NCI-H2227 (cell line): ENCODE data around the gene MICA.
"Not testable (repeated sequence)": the region's sequence is repeated elsewhere in the genome, so short reads cannot be mapped to it uniquely, and the experiment has no call there.

ENCODE experiments used
- DNase-seq: peaks from one replicate; lab custom pipeline; 2025; ENCODE audit not compliant: unreplicated experiment; lab: John Stamatoyannopoulos, UW

MICA gene

DNA sequence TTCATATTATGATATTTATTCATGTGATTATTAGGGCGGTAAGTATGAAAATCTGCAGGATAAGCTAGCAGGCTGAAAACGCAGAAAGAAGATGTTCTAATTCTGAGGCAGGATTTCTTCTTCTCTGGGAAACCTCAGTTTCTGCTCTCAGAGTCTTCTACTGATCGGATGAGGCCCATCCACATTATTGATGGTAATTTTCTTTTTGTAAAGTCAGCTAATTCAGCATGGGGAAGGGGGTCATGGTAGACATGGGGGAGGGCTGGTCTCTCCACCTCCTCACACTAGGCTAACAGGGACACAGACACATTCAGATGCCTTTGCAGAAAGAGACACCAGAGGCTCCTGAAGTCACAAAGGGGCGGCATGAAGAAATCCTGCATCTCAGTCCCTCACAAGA lies 21.7 kb upstream of the MICA start:
- no peak for DNase-seq

DNA sequence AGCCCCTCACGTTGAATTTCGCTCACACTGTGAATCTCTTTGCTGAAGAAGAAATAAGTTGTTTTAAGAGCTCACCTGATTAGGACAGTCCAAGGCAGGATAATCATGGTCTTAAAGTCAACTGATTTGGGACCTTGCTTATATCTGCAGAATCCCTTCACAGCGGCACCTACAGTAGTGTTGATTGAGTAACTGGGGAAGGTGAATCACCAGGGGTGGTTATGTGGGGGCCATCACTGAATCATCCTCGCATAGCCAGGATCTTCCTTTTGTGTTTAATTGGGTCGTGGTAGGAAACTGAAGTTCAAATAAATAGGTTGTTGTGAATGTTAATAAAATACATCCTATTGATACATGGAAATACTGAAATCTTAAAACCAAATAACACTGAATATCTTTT lies 20.2 kb upstream of the MICA start:
- DNase-seq, result no peak

DNA sequence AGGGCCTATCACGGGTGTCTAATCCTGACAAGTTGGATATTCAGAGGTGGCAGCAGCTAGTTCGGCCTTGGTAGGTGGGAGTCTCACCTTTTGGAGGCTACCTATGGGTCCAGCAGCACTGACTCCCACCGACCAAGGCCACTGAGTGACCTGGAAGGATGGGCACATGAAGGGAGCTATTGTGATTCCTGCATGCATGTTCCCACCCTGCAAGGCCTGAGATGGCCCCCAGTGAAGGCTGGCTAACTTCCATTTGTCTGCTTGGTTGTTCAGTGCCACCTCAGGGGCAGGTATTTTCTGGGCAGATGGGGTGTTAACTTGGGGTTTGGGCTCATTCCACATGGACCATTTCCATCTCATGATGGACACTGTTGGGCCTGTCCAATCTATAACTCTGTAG lies 18.4 kb upstream of the MICA start:
- no peak for DNase-seq

DNA sequence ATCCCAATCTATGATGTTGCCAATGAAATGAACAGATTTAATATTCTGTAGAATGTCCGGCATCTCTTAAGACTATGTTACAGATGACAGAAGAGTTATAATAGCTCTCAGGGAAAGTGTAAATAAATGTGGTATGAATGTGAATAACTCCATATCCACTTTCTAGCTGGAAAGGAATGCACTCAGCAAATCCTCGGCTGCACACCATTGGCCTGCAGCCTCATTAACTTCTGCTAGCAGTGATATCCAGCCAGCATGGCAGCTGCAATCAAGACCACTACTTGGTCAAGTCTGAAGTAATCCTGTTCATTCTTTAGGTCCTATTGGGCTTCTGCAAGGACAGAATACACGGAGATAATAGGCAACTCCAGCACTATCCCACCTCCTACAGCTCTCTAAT lies 17.3 kb upstream of the MICA start:
- DNase-seq, result no peak

DNA sequence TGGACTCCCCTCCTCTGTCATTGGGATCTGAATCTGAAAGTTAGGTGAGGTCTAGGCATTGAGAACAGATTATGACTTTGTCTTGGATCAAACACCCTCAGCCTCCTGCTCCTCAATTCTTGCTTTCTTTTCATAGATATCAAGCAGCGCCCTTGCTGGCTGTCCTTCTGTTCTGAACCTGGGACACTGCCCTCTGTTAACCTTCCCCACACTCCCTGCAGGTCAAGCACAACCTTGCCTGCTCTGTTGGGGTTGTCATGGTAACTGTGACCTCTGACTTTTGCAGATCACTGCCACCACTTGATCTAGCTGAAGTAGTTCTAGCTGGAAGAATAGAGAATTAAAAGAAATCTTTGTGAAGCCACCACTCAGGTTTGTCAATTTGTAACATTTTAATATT lies 16.4 kb upstream of the MICA start:
- no peak for DNase-seq

DNA sequence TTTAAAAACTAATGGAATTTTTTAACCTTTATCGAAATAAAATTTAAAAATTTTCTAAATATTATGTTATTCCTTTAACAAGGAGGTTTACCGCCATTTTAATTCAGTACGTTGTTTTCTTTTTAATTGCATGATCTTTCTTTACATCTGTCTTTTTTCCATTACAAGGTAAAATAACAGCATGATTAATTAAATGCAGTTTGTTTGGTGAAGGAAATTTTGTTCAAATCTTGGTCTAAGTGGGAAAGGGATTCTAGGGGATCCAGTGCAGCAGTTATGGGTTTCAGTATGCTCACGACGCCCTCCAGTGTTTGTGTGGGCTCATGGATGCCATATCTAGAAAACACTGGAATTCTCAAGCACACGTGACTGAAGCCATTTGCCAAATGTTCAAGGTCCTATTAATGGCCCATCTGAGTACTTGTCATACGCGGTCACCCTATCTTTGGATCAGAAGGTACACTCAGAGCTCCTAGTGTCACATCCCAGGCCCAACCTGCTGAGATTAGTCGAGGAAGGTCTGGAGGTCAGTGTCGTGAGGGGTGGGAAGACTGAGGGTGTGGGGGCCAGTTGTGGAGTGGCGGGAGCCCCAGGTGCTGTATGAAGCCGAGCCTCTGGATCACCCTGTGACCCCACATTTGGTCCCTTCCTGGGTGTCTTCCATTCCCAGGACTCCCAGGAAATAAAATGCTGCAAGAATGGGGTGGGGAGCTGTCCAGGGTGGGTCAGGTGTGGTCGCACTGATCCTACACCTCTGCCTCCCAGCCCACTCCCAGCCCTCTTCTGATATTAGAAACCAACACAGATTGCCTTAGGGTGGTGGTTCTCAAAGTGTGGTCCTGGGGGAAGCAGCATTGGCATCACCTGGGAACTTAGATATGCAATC lies 14.2 kb upstream of the MICA start:
- not testable (repeated sequence) for DNase-seq

DNA sequence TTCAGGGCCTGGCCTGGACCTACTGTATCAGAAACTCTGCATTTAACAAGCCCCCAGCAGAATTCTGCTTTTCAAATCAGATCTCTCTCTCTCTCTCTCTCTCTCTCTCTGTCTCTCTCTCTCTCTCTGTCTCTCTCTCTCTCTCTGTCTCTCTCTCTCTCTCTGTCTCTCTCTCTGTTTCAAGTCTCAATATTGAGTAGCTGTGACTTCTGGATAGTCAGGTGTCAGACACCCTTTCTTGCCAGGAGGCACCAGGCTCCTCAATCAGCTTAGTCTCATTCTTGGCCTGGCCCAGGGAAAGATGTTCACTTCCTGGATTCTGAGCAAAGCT lies 13.6 kb upstream of the MICA start:
- DNase-seq, result not testable (repeated sequence)

DNA sequence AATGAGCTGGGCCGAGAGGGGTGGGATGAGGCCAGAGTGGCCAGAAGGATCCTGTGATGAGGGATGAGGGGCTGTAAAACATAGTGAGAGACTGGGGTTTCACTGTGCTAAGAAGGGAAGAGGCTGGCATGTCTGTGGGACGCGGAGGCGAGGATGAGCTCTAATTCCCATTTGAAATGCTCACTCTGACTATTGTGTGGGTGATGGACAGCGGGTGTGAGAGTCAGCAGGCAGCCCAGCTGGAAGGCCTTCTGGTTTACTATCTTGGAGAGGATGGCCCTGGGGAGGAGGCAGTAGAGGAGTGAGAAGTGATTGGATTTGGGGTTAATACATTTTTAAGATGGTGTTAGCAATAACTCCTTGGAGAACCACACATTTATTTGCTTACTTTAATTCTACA lies 9.5 kb upstream of the MICA start:
- no peak for DNase-seq

DNA sequence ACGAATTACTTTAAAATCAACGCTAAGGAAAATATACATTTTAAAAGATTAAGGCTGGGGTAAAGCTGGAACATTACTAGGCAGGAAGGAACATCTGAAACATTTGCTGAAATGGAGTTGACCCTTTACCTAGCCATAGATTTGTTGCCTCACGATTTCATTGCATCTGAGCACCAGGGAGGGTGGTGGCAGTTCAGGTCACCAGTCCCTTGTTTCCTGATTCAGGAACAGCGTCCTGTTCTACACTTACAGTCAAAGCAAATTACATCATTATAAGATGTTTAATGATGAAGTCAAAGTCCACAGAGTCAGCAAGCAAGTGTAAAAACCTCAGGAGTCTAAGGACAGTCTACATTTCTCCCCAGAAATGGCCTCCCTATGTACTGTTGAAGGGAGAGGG lies 9.0 kb upstream of the MICA start:
- no peak for DNase-seq

DNA sequence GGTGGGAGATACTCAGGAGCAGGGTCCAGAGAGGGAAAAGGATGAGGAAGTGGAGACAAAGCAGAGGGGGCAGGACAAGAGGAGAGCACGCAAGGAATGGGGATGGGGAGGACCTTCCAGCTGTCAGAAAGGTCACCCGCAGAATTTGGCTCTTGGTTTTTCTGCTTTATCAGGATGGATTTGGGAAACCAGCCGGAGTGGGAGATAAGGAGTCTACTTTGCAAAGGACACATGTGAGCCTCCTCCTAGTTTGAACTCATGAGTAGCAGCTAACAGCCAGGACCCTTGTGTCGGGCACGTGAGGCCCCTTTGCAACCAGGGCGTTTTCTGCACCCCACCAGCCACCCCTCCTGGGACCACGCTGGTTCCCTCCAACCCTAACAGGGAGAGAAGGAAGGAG lies 7.6 kb upstream of the MICA start:
- DNase-seq, result no peak

DNA sequence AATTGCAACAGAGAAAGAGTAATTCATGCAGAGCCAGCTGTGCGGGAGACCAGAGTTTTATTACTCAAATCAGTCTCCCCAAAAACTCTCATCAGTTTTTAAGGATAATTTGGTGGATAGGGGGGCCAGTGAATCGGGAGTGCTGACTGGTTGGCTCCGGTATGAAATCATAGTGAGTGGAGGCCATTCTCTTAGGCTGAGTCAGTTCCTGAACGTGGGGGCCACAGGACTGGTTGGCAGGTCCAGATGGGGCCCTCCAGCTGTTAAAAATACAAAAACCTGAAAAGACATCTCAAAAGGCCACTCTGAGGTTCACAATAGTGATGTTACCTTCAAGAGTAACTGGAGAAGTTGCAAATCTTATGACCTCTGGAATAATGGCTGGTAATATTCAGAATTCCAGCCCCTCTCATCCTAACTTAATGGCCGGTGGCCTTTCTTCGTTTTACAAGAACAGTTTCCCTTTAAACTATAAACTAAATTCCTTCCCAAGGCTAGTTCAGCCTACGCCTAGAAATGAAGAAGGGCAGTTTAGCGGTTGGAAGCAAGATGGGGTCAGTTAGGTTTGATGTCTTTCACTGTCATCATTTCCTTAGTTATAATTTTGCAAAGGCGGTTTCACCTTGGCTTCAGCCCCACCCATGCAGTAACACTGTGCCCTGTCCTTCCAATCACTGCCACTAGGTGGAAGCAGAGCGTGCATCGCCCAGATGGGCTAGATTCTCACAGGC lies 6.8 kb upstream of the MICA start:
- DNase-seq, result peak; percentile 91

DNA sequence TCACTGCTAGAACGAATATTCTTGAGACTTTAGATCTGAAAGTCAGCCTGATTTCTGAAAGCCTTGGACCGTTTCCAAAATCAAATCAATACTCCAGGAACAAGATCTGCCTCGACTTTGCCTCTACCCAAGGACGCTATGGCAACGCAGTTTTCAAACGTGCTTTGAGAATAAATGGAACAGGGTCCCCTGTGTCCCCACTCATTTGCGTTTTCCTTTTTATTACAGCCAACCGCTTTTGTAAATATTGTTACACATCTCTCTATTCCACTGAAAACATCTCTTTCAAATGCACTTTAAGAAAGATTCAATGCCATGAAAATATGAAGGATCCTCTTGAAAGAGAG lies 6.3 kb upstream of the MICA start:
- DNase-seq, result not testable (repeated sequence)

DNA sequence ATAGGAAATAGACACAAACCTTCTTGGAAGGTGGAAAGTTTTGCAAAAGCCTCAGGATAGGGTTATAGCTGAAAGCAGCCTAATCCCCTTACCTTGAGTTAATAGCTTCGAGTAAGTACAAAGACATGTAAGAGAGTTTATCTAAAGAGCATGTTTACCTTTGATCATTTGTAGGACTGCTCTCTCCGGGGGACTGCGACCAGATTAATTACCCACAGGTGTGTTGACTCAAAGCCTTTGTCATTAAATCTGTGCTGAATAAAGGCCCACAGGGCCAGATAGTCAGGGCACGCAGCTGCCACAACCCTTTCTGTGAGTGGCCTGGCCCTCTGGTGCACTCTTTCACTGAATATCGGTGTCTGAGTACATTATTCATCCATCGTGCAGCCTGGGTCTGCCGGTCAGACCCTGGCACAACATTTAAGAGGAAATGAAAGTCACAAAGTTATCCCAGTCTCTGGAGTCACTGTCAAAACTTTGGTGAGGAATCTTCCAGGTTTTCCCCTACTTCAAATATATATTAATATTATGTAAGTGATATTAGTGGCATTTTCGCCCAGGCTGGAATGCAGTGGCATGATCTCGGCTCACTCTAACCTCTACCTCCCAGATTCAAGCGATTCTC lies 5.4 kb upstream of the MICA start:
- DNase-seq, result no peak

DNA sequence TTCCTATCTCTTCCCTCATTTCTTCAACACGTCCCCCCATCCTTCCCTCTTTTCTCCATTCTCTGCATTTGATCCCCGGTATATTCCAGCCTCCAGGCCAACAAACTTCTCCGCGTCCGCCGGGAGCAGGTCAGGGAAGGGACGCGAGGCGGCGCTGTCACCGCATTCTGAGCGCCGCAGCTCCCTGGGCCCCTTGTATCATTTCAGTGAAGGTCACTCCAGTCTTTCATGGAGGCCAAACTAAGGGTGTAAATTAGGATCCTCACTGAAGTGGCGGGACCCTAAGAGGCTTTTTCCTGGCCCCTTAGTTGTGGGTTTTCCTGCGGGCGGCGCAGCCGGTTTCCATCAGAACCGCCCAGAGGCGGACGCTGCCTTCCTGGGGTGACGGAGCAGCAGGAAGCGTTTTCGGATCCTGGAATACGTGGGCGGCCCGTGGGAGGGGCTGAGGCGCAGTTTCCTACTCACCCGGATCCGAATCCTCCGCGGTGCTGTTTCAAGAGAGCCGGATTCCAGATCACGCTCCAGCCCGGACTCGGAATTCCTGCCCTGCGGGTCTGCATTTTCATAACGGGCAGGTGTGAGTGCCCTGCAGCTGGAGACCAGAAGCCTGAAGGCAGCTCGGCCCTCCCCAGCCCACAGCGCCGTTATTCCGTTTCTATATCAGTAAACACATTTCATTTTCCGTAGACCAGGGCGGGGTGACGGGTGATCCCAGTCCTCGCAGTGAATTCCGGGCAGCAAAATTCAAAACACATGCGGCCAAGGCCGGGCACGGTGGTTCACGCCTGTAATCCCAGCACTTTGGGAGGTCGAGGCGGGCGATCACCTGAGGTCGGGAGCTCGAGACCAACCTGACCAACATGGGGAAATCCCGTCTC lies 3.6 kb upstream of the MICA start:
- peak; percentile 84 for DNase-seq

DNA sequence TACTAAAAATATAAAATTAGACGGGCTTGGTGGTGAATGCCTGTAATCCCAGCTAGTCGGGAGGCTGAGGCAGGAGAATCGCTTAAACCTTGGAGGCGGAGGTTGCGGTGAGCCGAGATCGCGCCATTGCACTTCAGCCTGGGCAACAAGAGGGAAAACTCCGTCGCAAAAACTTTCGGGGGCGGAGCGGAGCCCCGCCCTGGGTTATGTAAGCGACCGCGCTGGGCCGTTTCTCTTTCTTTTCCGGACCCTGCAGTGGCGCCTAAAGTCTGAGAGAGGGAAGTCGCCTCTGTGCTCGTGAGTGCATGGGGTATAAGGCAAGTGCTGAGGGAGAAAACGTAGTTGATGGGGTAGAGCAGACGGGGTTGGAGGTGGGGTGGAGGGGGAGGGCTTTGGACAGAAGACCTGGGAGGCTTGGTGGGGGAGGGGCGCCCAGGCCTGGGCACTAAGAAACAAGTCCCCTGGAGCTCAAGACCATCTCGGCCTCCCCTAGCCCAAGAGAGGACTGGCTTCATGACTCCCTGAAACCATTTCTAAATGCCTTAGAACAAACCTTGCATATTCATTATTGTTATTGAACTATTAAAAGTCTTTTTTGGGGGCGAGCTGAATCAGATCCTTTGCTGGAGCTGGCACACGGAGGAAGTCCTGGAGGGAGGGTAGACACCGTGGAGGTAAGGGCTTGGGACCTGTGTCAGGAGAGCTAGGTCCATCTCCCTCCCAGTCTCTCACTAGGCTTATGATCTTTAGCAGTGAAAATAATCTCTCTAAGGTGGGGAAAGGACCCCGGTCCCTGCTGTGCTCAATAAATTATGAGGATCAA lies 2.7 kb upstream of the MICA start:
- DNase-seq, result peak; percentile 30

DNA sequence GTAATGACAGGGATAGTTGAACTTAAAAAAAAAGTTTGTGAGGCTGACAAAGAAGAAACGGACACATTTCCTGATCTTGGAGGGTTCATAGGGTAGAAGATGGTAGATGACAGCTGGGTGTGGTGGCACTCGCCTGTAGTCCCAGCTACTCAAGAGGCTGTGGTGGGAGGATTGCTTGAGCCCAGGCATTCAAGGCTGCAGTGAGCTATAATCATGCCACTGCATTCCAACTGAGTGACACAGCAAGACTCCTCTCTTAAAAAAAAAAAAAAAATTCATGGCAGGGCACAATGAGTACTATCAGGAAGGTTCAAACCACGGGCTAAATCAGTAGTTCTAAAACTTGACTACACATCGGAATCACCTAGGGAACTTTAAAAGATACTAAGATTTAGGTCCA lies 2.0 kb upstream of the MICA start:
- DNase-seq, result no peak

DNA sequence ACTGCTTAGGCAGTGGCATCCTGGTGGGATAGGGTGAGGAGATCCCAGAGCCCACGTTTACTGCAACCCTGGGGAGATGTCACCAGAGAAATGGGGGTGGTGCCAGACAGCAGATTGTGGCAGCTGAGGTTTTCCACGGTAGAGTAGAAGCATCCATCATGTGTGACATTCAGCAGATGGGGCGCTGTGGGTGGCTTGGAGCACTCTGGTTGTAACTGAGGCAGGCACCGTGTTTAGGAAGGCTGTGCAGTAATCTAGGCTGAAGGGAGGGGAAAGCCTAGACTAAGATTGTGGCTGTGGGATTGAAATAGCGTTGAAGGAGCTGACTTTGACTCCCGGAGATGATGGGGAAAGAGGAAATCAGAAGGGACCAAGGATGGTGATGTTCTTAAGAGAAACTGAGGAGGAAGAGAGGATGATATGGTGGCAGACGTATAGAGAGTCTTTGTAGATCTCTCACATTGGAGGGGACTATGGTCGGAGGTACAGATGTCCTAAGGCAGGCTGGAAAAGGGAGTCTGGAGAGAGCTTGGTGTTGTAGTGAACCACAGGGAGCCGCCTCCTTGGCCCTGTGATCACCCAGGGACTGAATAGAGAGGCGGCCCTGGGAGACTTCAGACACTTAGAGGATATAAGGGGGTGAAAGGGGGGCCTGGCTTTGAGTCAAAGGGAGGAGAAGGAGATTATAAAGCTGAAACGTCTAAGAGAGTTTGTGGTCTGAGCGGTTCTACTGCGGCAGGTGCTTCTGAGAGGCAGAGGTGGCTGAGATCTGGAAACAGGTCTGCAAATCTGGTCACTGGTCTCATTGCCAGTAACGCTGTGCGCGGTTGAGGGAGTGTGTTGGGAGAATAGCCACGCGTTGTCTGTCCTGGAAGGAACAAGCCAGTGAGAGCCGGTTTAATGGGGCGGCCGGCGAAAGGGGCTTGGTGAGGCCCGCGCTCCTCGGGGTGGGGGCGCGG lies 792 bp upstream of the MICA start:
- no peak for DNase-seq

DNA sequence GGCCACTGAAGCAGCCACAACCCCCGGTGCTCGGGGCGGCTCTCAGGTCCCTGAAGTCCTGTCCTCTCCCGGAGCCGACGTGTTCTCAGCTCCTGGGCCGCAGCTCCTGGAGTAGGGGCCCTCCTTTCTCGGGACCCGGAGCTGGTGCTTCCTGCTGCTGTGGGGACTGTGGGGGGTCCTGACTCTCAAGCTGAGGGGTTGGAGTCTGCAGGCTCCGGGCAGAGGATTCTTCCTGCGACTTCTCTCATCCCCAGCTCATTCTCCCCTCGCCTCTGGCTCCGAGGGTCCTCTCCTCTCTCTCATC lies 618 bp downstream of the MICA start:
- DNase-seq, result not testable (repeated sequence)

DNA sequence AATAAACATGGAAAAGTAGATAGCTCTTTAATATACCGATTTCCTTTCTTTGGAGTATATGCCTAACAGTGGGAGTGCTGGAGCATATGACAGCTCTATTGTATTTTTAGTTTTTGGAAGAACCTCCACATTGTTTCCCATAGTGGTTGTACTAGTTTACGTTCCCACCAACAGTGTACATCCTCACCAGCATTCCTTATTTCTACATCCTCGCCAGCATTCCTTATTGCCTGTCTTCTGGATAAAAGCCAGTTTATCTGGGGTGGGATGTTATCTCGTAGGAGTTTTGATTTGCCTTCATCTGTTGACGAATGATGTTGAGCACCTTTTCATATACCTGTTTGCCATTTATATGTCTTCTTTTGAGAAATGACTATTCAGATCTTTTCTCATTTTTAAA lies 2.6 kb downstream of the MICA start:
- no peak for DNase-seq

DNA sequence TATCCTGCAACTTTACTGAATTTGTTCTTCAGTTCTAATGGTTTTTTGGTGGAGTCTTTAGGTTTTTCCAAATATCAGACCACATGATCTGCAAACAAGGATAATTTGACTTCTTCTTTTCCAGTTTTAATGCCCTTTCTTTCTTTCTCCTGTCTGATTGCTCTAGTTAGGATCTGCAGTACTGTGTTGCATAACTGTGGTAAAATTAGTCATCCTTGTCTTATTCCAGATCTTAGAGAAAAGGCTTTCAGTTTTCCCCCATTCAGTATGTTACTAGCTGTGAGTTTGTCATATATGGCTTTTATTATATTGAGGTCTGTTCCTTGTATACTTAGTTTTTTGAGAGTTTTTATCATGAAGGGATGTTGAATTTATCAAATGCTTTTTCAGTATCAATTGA lies 4.3 kb downstream of the MICA start:
- DNase-seq, result no peak
